ENCODE measurements around the gene EML1.

GRCh38 chr14:99764222-99764706, 28.9 kb upstream of the EML1 start:
- TF ChIP-seq CTCF (IDR thresholded peaks at IDR 0.05) (no peak), POLR2A (IDR thresholded peaks at IDR 0.05) (no peak)
